ENCODE results near the gene GYPB. TPM values are rescaled to one million over a fixed set of nuclear protein-coding genes. Genes with fewer than 3 reads are reported as not detected.
"Not testable (repeated sequence)": the region's sequence is repeated elsewhere in the genome, so short reads cannot be mapped to it uniquely, and the experiment has no call there.

GYPB gene
- total and polyA plus RNA-seq, 2 of the 8 experiments (the other 6 are each of a cell fraction or from before 2014, with no cell fraction given), result not detected

- H3K18ac ChIP-seq (ENCODE audit: extremely low read depth, low read length); H2BK120ac ChIP-seq (replicated peaks; ENCODE audit: low read depth, low read length); H4K20me1 ChIP-seq (replicated peaks in 1 of 2; ENCODE audit: control insufficient read depth in 1 of 2, insufficient read depth in 2 of 2, low read length in 2 of 2); H2BK20ac ChIP-seq (ENCODE audit: low read length); H4K5ac ChIP-seq (ENCODE audit: insufficient read length, low read depth, low read length); H3K79me2 ChIP-seq (ENCODE audit: control insufficient read depth in 1 of 2, insufficient read depth in 2 of 2, low read length in 2 of 2); POLR2A ChIA-PET (ENCODE audit: partially characterized antibody); H3K9me3 ChIP-seq (ENCODE audit: insufficient read depth in 2 of 2, low read depth in 1 of 2, low read length in 1 of 2); DNase-seq (ENCODE audit: low read depth in 1 of 2, low spot score in 2 of 2); H3K56ac ChIP-seq (replicated peaks; ENCODE audit: insufficient read length, low read depth, low read length); H3K14ac ChIP-seq (ENCODE audit: insufficient read length); H2BK12ac ChIP-seq (ENCODE audit: low read depth, low read length); H3K36me3 ChIP-seq (ENCODE audit: control insufficient read depth in 2 of 4, insufficient read depth in 4 of 4, low read length in 3 of 4); CTCF ChIA-PET (ENCODE audit: partially characterized antibody); H4K8ac ChIP-seq (ENCODE audit: extremely low read depth, insufficient read depth, low read length); H2AK5ac ChIP-seq (ENCODE audit: low read depth, low read length); H3K23ac ChIP-seq (ENCODE audit: insufficient read length); H3K4me2 ChIP-seq (ENCODE audit: insufficient read depth in 1 of 2, low read depth in 2 of 2, low read length in 2 of 2); H2AFZ ChIP-seq (ENCODE audit: low read length); H3K27ac ChIP-seq (ENCODE audit: low read depth, low read length); H3K4ac ChIP-seq (replicated peaks; ENCODE audit: insufficient read length, low read depth, low read length); H2BK5ac ChIP-seq (ENCODE audit: low read depth, low read length); H3K9ac ChIP-seq (replicated peaks in 1 of 4; ENCODE audit: extremely low read depth in 1 of 4, low read depth in 3 of 4, low read length in 3 of 4); FAIRE-seq; H2BK15ac ChIP-seq (ENCODE audit: low read length); H3K4me3 ChIP-seq (ENCODE audit: extremely low read depth in 1 of 4, insufficient read depth in 2 of 4, low read depth in 3 of 4, low read length in 4 of 4); H4K91ac ChIP-seq (replicated peaks; ENCODE audit: insufficient read length, low read length); H3K4me1 ChIP-seq (replicated peaks in 1 of 4; ENCODE audit: control insufficient read depth in 3 of 4, insufficient read depth in 4 of 4, low read length in 3 of 4); H3K79me1 ChIP-seq (ENCODE audit: low read depth, low read length); H3K27me3 ChIP-seq (replicated peaks in 1 of 4; ENCODE audit: control insufficient read depth in 3 of 4, extremely low read depth in 1 of 4, insufficient read depth in 3 of 4, low read length in 3 of 4); H3K23me2 ChIP-seq (ENCODE audit: low read depth, low read length): not testable (repeated sequence)
- 93% methylated on average over 6 of the region's 6 CpGs; no CpG with 5 or more reads in 1 of the 2 experiments for WGBS, 2 experiments (ENCODE audit: extremely low coverage in 1 of 2, insufficient coverage in 1 of 2, insufficient read length in 1 of 2, insufficient replicate concordance in 2 of 2, low coverage in 1 of 2, low lambda C conversion rate in 2 of 2, missing lambda C conversion rate in 1 of 2)
These were observed 18.7 kb downstream of the GYPB start for GRCh38 chr4:144000331-144000995.

DNA sequence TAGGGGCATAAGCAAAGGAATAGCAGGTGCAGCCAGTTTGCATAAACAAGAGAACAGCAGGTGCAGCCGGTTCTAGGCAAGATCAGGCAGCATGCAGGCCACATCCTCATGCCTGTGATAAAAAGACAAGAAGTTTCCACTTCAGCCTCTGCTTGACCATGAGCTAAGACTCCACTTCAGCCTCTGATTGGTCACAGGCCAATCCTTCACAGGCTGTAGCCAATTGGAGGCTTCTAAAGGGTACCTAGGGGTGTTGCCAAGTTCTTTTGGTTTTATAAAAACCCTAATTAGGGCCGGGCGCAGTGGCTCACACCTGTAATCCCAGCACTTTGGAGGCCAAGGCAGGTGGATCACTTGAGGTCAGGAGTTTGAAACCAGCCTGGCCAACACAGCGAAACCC, 23.0 kb downstream of the GYPB start:
- H3K36me3 ChIP-seq (ENCODE audit: control insufficient read depth in 2 of 4, insufficient read depth in 4 of 4, low read length in 3 of 4); H4K5ac ChIP-seq (ENCODE audit: insufficient read length, low read depth, low read length); H2AFZ ChIP-seq (ENCODE audit: low read length); H4K20me1 ChIP-seq (replicated peaks in 1 of 2; ENCODE audit: control insufficient read depth in 1 of 2, insufficient read depth in 2 of 2, low read length in 2 of 2); H3K23ac ChIP-seq (ENCODE audit: insufficient read length); H3K9ac ChIP-seq (replicated peaks in 1 of 4; ENCODE audit: extremely low read depth in 1 of 4, low read depth in 3 of 4, low read length in 3 of 4); H2BK20ac ChIP-seq (ENCODE audit: low read length); DNase-seq (ENCODE audit: low read depth in 1 of 2, low spot score in 2 of 2); H3K79me2 ChIP-seq (ENCODE audit: control insufficient read depth in 1 of 2, insufficient read depth in 2 of 2, low read length in 2 of 2); H3K4me1 ChIP-seq (replicated peaks in 1 of 4; ENCODE audit: control insufficient read depth in 3 of 4, insufficient read depth in 4 of 4, low read length in 3 of 4); H2BK12ac ChIP-seq (ENCODE audit: low read depth, low read length); H4K91ac ChIP-seq (replicated peaks; ENCODE audit: insufficient read length, low read length); H3K79me1 ChIP-seq (ENCODE audit: low read depth, low read length); H3K27ac ChIP-seq (ENCODE audit: low read depth, low read length); H2BK120ac ChIP-seq (replicated peaks; ENCODE audit: low read depth, low read length); H3K4ac ChIP-seq (replicated peaks; ENCODE audit: insufficient read length, low read depth, low read length); H3K56ac ChIP-seq (replicated peaks; ENCODE audit: insufficient read length, low read depth, low read length); H3K18ac ChIP-seq (ENCODE audit: extremely low read depth, low read length); H3K27me3 ChIP-seq (replicated peaks in 1 of 4; ENCODE audit: control insufficient read depth in 3 of 4, extremely low read depth in 1 of 4, insufficient read depth in 3 of 4, low read length in 3 of 4); FAIRE-seq; CTCF ChIA-PET (ENCODE audit: partially characterized antibody); H3K23me2 ChIP-seq (ENCODE audit: low read depth, low read length); H3K9me3 ChIP-seq (ENCODE audit: insufficient read depth in 2 of 2, low read depth in 1 of 2, low read length in 1 of 2); H3K4me2 ChIP-seq (ENCODE audit: insufficient read depth in 1 of 2, low read depth in 2 of 2, low read length in 2 of 2); H2AK5ac ChIP-seq (ENCODE audit: low read depth, low read length); H3K4me3 ChIP-seq (ENCODE audit: extremely low read depth in 1 of 4, insufficient read depth in 2 of 4, low read depth in 3 of 4, low read length in 4 of 4); H4K8ac ChIP-seq (ENCODE audit: extremely low read depth, insufficient read depth, low read length); H3K14ac ChIP-seq (ENCODE audit: insufficient read length); H2BK15ac ChIP-seq (ENCODE audit: low read length); POLR2A ChIA-PET (ENCODE audit: partially characterized antibody); H2BK5ac ChIP-seq (ENCODE audit: low read depth, low read length): not testable (repeated sequence)
- WGBS, 2 experiments (ENCODE audit: extremely low coverage in 1 of 2, insufficient coverage in 1 of 2, insufficient read length in 1 of 2, insufficient replicate concordance in 2 of 2, low coverage in 1 of 2, low lambda C conversion rate in 2 of 2, missing lambda C conversion rate in 1 of 2), result 81% methylated on average over 4 of the region's 4 CpGs; no CpG with 5 or more reads in 1 of the 2 experiments

Data from H1 (cell line).